GM13977 (cell line): ENCODE data around the gene RAB4A.

Experiments used
- DNase-seq: peaks from one replicate; pipeline ENCODE4 v3.0.0; 2012; ENCODE audit warnings: low spot score
- in situ Hi-C: fragments of 300-500 bp; cut with MboI; formaldehyde crosslinking; loops from one replicate; pipeline ENCODE4 v1.12.0; 2022; ENCODE audit warnings: low sequenced_read_pairs, low pct_unique_long_range_greater_than_20kb, mixed read lengths, inconsistent platforms; ENCODE audit not compliant: unreplicated experiment
- TF ChIP-seq, protein P1 (sequence below): IDR thresholded peaks from 2 replicates; pipeline ENCODE4 v1.5.1; 2012; ENCODE audit warnings: mild to moderate bottlenecking, control low read depth; ENCODE audit not compliant: insufficient read depth; ENCODE audit errors: extremely low read depth, missing control alignments

The RAB4A gene

DNA sequence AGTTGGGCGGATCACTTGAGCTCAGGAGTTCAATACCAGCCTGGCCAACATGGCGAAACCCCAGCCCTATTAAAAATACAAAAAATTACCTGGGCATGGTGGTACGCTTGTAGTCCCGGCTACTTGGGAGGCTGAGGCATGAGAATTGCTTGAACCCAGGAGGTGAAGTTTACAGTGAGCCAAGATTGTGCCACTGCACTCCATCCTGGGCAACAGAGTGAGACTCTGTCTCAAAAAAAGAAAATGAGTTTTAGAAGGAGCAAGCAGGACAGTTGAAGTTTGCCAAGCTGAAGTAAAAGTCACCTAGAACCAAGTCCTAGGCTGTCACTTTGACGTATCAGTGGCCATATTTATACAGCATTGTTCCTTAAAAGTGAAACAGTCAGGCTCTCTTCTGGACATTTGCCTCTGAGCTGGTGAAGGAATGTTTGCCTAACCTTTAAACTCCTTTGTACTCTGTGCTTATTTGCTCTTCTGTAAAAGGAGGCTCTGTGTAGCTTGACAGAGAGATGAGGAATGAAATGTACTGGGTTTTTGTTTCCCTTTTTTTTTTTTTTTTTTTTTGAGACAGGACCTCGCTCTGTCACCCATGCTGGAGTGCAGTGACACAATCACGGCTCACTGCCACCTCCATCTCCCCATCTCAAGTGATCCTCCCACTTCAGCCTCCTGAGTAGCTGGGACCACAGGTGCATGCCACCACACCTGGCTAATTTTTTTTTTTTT is 2.8 kb downstream of the RAB4A start:
- in situ Hi-C loops = loop anchor here (25.0 kb wide), 1 partner anchor 1039 kb away; no protein-coding TSS in a partner anchor
- DNase-seq = no peak
- TF ChIP-seq, protein P1, sequence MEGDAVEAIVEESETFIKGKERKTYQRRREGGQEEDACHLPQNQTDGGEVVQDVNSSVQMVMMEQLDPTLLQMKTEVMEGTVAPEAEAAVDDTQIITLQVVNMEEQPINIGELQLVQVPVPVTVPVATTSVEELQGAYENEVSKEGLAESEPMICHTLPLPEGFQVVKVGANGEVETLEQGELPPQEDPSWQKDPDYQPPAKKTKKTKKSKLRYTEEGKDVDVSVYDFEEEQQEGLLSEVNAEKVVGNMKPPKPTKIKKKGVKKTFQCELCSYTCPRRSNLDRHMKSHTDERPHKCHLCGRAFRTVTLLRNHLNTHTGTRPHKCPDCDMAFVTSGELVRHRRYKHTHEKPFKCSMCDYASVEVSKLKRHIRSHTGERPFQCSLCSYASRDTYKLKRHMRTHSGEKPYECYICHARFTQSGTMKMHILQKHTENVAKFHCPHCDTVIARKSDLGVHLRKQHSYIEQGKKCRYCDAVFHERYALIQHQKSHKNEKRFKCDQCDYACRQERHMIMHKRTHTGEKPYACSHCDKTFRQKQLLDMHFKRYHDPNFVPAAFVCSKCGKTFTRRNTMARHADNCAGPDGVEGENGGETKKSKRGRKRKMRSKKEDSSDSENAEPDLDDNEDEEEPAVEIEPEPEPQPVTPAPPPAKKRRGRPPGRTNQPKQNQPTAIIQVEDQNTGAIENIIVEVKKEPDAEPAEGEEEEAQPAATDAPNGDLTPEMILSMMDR = no peak

GRCh38 chr1:229275005-229275404 is 4.1 kb downstream of the RAB4A start:
- TF ChIP-seq, protein P1 = no peak
- DNase-seq = no peak
- in situ Hi-C loops = no loop called here

DNA sequence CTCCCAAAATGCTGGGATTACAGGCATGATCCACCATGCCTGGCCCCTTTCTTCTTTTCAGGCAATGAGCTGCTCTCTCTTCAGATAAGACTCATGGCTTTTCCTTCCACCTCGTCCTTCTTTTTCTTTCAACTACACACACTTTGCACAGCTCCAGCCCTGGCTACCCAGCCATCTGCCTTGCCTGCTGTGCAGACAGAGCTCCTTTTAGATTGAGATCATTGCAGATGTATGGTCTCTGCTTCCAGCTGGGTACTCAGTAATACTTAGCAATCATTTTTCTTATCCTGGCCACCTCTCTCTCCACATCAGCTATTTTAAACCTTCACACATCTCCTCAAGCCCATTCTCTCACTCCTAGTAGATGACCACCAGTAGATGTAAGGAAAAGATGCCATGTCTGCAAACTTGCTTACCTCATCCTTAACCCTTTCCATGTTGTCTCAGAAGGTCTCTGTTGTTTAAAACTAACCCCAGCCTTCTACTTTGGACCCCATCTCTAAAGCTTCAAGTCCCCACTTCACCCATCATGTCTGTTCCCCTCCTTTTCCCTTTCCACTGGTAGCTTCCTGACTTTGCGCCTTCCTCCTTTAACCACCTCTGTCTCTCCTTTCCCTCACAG is 7.3 kb downstream of the RAB4A start:
- DNase-seq = no peak
- TF ChIP-seq, protein P1 = no peak
- in situ Hi-C loops = no loop called here

GRCh38 chr1:229279242-229279641 is 8.3 kb downstream of the RAB4A start:
- in situ Hi-C loops = no loop called here
- no peak for DNase-seq
- TF ChIP-seq, protein P1 = no peak

- in situ Hi-C loops = no loop called here
Measured at GRCh38 chr1:229280037-229280828, 9.3 kb downstream of the RAB4A start.

GRCh38 chr1:229280921-229281320 is 10.0 kb downstream of the RAB4A start:
- no peak for DNase-seq
- TF ChIP-seq, protein P1 = no peak
- in situ Hi-C loops = no loop called here

More at GRCh38 chr1:229280037-229280828, 9.3 kb downstream of the RAB4A start:
- DNase-seq = no peak
- TF ChIP-seq, protein P1 = no peak
